GM19238 (cell line): ENCODE measurements around the gene SUCO.
"Not testable (repeated sequence)": the region's sequence is repeated elsewhere in the genome, so short reads cannot be mapped to it uniquely, and the experiment has no call there.

Experiments
- DNase-seq: peaks from one replicate; pipeline ENCODE4 v3.0.0; 2011; ENCODE audit warnings: low spot score; ENCODE audit not compliant: insufficient read length

Gene SUCO

GRCh38 chr1:172609528-172609927, 76.6 kb downstream of the SUCO start:
- no peak for DNase-seq

- no peak for DNase-seq
Observed at GRCh38 chr1:172612478-172612877, 79.5 kb downstream of the SUCO start.

- DNase-seq, result no peak
Observed at GRCh38 chr1:172613294-172613693, 80.3 kb downstream of the SUCO start.

GRCh38 chr1:172616195-172616594, 83.2 kb downstream of the SUCO start:
- DNase-seq, result no peak

- no peak for DNase-seq
Observed at GRCh38 chr1:172616636-172617035, 83.7 kb downstream of the SUCO start.

- DNase-seq, result not testable (repeated sequence)
Observed at GRCh38 chr1:172620603-172621002, 87.7 kb downstream of the SUCO start.

- DNase-seq, result no peak
Observed at GRCh38 chr1:172622541-172622940, 89.6 kb downstream of the SUCO start.

- no peak for DNase-seq
Observed at GRCh38 chr1:172623748-172624147, 90.8 kb downstream of the SUCO start.

GRCh38 chr1:172626845-172627244, 93.9 kb downstream of the SUCO start:
- DNase-seq, result no peak

- DNase-seq, result no peak
Observed at GRCh38 chr1:172627702-172628101, 94.8 kb downstream of the SUCO start.

GRCh38 chr1:172628401-172628800, 95.5 kb downstream of the SUCO start:
- DNase-seq, result no peak

GRCh38 chr1:172629170-172629569, 96.2 kb downstream of the SUCO start:
- no peak for DNase-seq

GRCh38 chr1:172629638-172630037, 96.7 kb downstream of the SUCO start:
- no peak for DNase-seq

GRCh38 chr1:172630056-172630818, 97.3 kb downstream of the SUCO start:
- DNase-seq, result no peak

- DNase-seq, result no peak
Observed at GRCh38 chr1:172630868-172631267, 97.9 kb downstream of the SUCO start.

GRCh38 chr1:172637522-172637921, 104.6 kb downstream of the SUCO start:
- DNase-seq, result no peak

- no peak for DNase-seq
Observed at GRCh38 chr1:172638249-172638648, 105.3 kb downstream of the SUCO start.

GRCh38 chr1:172638885-172639831, 106.2 kb downstream of the SUCO start:
- DNase-seq, result no peak

GRCh38 chr1:172640111-172640510, 107.2 kb downstream of the SUCO start:
- no peak for DNase-seq

- DNase-seq, result no peak
Observed at GRCh38 chr1:172641492-172641891, 108.5 kb downstream of the SUCO start.

GRCh38 chr1:172642970-172643369, 110.0 kb downstream of the SUCO start:
- DNase-seq, result no peak

- DNase-seq, result no peak
Observed at GRCh38 chr1:172646653-172647052, 113.7 kb downstream of the SUCO start.
